HepG2 (cell line): ENCODE measurements around the gene ARVCF. TPM values are rescaled to one million over a fixed set of nuclear protein-coding genes. Genes with fewer than 3 reads are reported as not detected.
A peak's percentile ranks its signal among the peaks of the same experiment; 100 is the strongest.

Source experiments
- ADNP ChIP-seq: sonication (generic); formaldehyde crosslinking; IDR thresholded peaks from 2 replicates; pipeline ENCODE4 v1.4.0; 2020; ENCODE audit warnings: missing genetic modification reagents
- ARID3A ChIP-seq: IDR thresholded peaks from 2 replicates; pipeline ENCODE4 v1.6.1; 2012; ENCODE audit warnings: low read depth, low read length, improper control_type of control experiment
- CC2D1A ChIP-seq: sonication (generic); formaldehyde crosslinking; IDR thresholded peaks from 2 replicates; pipeline ENCODE4 v1.8.1; 2023; ENCODE audit warnings: mild to moderate bottlenecking, missing genetic modification reagents
- HOMEZ ChIP-seq: IDR thresholded peaks from 2 replicates; pipeline ENCODE4 v1.6.1; 2016; ENCODE audit warnings: low read depth
- IRF9 ChIP-seq: sonication (generic); formaldehyde crosslinking; IDR thresholded peaks from 2 replicates; pipeline ENCODE4 v1.8.0; 2022; ENCODE audit warnings: missing genetic modification reagents, mild to moderate bottlenecking, borderline replicate concordance
- KMT2B ChIP-seq: IDR thresholded peaks from 2 replicates; pipeline ENCODE4 v1.6.1; 2016; ENCODE audit warnings: missing genetic modification reagents, missing compliant biosample characterization
- NR2C2 ChIP-seq: sonication (generic); formaldehyde crosslinking; IDR thresholded peaks from 2 replicates; pipeline ENCODE4 v1.4.0; 2020; ENCODE audit warnings: missing genetic modification reagents, mild to moderate bottlenecking, moderate library complexity, borderline replicate concordance
- POGZ ChIP-seq: sonication (generic); formaldehyde crosslinking; IDR thresholded peaks from 2 replicates; pipeline ENCODE4 v1.4.0; 2020; ENCODE audit warnings: mild to moderate bottlenecking, missing genetic modification reagents
- PPARG ChIP-seq: conservative IDR thresholded peaks from 2 replicates; pipeline ENCODE4 v1.6.1; 2016; ENCODE audit warnings: missing biosample characterization, missing genetic modification reagents
- SKI ChIP-seq: fragments of 450-650 bp; IDR thresholded peaks from one replicate; pipeline ENCODE4 v1.6.1; 2018; ENCODE audit warnings: mild to moderate bottlenecking; ENCODE audit not compliant: partially characterized antibody
- STAT6 ChIP-seq: sonication (generic); formaldehyde crosslinking; IDR thresholded peaks from 2 replicates; pipeline ENCODE4 v1.4.0; 2020; ENCODE audit warnings: missing genetic modification reagents, mild to moderate bottlenecking, borderline replicate concordance
- TAF15 ChIP-seq: fragments of 200-400 bp; formaldehyde crosslinking; IDR thresholded peaks from one replicate; pipeline ENCODE4 v1.6.1; 2018; ENCODE audit warnings: mild to moderate bottlenecking, low read depth, low read length; ENCODE audit not compliant: poor library complexity, severe bottlenecking
- TGIF2 ChIP-seq: IDR thresholded peaks from 2 replicates; pipeline ENCODE4 v1.6.1; 2016; ENCODE audit warnings: control low read depth, missing compliant biosample characterization
- YEATS2 ChIP-seq: sonication (generic); formaldehyde crosslinking; IDR thresholded peaks from 2 replicates; pipeline ENCODE4 v1.4.0; 2020; ENCODE audit warnings: missing genetic modification reagents, borderline replicate concordance
- ZFP41 ChIP-seq: sonication (generic); formaldehyde crosslinking; IDR thresholded peaks from 2 replicates; pipeline ENCODE4 v1.4.0; 2020; ENCODE audit warnings: mild to moderate bottlenecking, missing genetic modification reagents, borderline replicate concordance
- ZMYM3 ChIP-seq: sonication (generic); formaldehyde crosslinking; IDR thresholded peaks from 2 replicates; pipeline ENCODE4 v1.5.1; 2020; ENCODE audit warnings: mild to moderate bottlenecking, missing genetic modification reagents
- ZNF510 ChIP-seq: sonication (generic); formaldehyde crosslinking; IDR thresholded peaks from 2 replicates; pipeline ENCODE4 v1.4.0; 2020; ENCODE audit warnings: low read depth, mild to moderate bottlenecking, missing genetic modification reagents
- ZNF639 ChIP-seq: conservative IDR thresholded peaks from 2 replicates; pipeline ENCODE4 v1.6.1; 2018; ENCODE audit warnings: missing genetic modification reagents
- ZNF768 ChIP-seq: sonication (generic); formaldehyde crosslinking; IDR thresholded peaks from 2 replicates; pipeline ENCODE4 v1.4.0; 2020; ENCODE audit warnings: missing genetic modification reagents
- polyA plus RNA-seq, 8 experiments: library from polyadenylated mRNA; depleted of rRNA in 3 of 8; stranded (reverse) in 7 of 8; unstranded in 1 of 8; fragments of >200 nt; fragmentation: Illumina TruSeq in 4 of 8; extraction: Trizol in 4 of 8; gene quantifications; 2 replicates each; pipeline versions ENCODE4 v1.2.1 to v1.2.3, GENCODE V29; 2011 to 2016; ENCODE audit warnings: low read depth in 4 of 8, missing spikeins in 1 of 8, mixed read lengths in 1 of 8; ENCODE audit not compliant: insufficient read depth in 1 of 8
- total RNA-seq, 5 experiments: library from RNA; depleted of rRNA; stranded (reverse); fragments of >200 nt; fragmentation: Illumina TruSeq; extraction: Trizol; gene quantifications; 2 replicates each; pipeline ENCODE4 v1.2.3, GENCODE V29; 2016; ENCODE audit warnings: low read depth in 1 of 5

ARVCF gene
- total and polyA plus RNA-seq, 2 of the 13 experiments (the other 11 are each of a cell fraction or from before 2014, with no cell fraction given): 16.4 to 17.7 TPM

- TF ChIP-seq CC2D1A (CRISPR knock-in tag): no peak
- no peak for TF ChIP-seq HOMEZ (CRISPR knock-in tag)
- TF ChIP-seq STAT6 (CRISPR knock-in tag): no peak
- no peak for TF ChIP-seq ZNF639 (CRISPR knock-in tag)
- peak; percentile 58; the same call in 1 of the 2 replicates for TF ChIP-seq ZMYM3 (CRISPR knock-in tag)
- TF ChIP-seq ZNF768 (CRISPR knock-in tag): peak; percentile 67; the same call in 1 of the 2 replicates
- no peak for TF ChIP-seq SKI
- TF ChIP-seq ZFP41 (CRISPR knock-in tag): no peak
- 0 out of 2 replicates have a peak, but pooled peaks have one; percentile 26 for TF ChIP-seq PPARG (CRISPR knock-in tag)
- TF ChIP-seq KMT2B (CRISPR knock-in tag): no peak
- TF ChIP-seq IRF9: peak; percentile 86; the same call in 1 of the 2 replicates
- no peak; the same call in 1 of the 2 replicates for TF ChIP-seq TGIF2
- TF ChIP-seq POGZ (CRISPR knock-in tag): peak; percentile 46; the same call in 1 of the 2 replicates
- no peak for TF ChIP-seq TAF15
- TF ChIP-seq ADNP (CRISPR knock-in tag): no peak
- no peak for TF ChIP-seq NR2C2 (CRISPR knock-in tag)
- TF ChIP-seq ARID3A: no peak
- no peak for TF ChIP-seq YEATS2 (CRISPR knock-in tag)
- TF ChIP-seq ZNF510 (CRISPR knock-in tag): no peak
These were observed 56.8 kb downstream of the ARVCF start (continued) for GRCh38 chr22:19959587-19960490.
